HepG2 (cell line): ENCODE measurements around the gene RIMS3. TPM values are rescaled to one million over a fixed set of nuclear protein-coding genes. Genes with fewer than 3 reads are reported as not detected.
A peak's percentile ranks its signal among the peaks of the same experiment; 100 is the strongest.

Source experiments
- ATAC-seq: fragments of 200-7000 bp; cut with Tn5 transposase; 3 replicates; pipeline ENCODE4 v1.9.1; 2020; ENCODE audit warnings: mild to moderate bottlenecking, moderate library complexity
- BruUV-seq: library from RNA; stranded (reverse); fragments of 400-500 nt; replicated peaks from 2 replicates; lab custom pipeline; 2021; lab: Mats Ljungman, UMichigan
- CTCF ChIA-PET: fragments of 300-600 bp; formaldehyde crosslinking; extraction: SDS; loops from one replicate; lab custom pipeline; 2021; ENCODE audit warnings: low total read pairs, inconsistent platforms, low intra/inter-chr PET ratio; lab: Yijun Ruan, JAX
- POLR2A ChIA-PET: fragments of 350-600 bp; sonication (Branson Sonifier 250); formaldehyde crosslinking; loops from one replicate; lab custom pipeline; 2020; ENCODE audit warnings: antibody characterized with exemption, inconsistent platforms; lab: Yijun Ruan, JAX
- DNase-seq: peaks from one replicate; pipeline ENCODE4 v3.0.0-alpha.2; 2015; ENCODE audit warnings: low spot score
- FAIRE-seq: peaks from 3 replicates; lab custom pipeline; 2011; peaks lifted over from hg19 to GRCh38; lab: Jason Lieb, UNC
- H2AFZ ChIP-seq: one replicate; pipeline ENCODE4 v1.6.1; 2011; ENCODE audit warnings: low read length, inconsistent platforms
- H3K27ac ChIP-seq: fragments of 300-600 bp; 3 replicates; pipeline ENCODE4 v1.8.0; 2011; ENCODE audit warnings: mixed run types, mild to moderate bottlenecking, mixed read lengths, low read length, inconsistent platforms; ENCODE audit not compliant: insufficient read depth; ENCODE audit errors: extremely low read length
- H3K27me3 ChIP-seq, 2 experiments: fragments of 200-600 bp in 1 of 2; 2 replicates in 1 of 2; 3 replicates in 1 of 2; pipeline versions ENCODE4 v1.6.0 to v1.8.0; 2011; ENCODE audit warnings: low read length in 2 of 2, mild to moderate bottlenecking in 2 of 2, moderate library complexity in 2 of 2, inconsistent platforms in 1 of 2; ENCODE audit not compliant: insufficient read depth in 2 of 2, control insufficient read depth in 1 of 2
- H3K36me3 ChIP-seq, 2 experiments: fragments of 200-600 bp in 1 of 2; replicated peaks in 1 of 2; 2 replicates in 1 of 2; 3 replicates in 1 of 2; pipeline versions ENCODE4 v1.5.1 to v1.8.0; 2011; ENCODE audit warnings: low read length in 2 of 2, inconsistent platforms in 1 of 2; ENCODE audit not compliant: insufficient read depth in 2 of 2, control insufficient read depth in 1 of 2
- H3K4me1 ChIP-seq: 2 replicates; pipeline ENCODE4 v1.5.1; 2012; ENCODE audit warnings: low read length, inconsistent platforms; ENCODE audit not compliant: insufficient read depth
- H3K4me2 ChIP-seq: 2 replicates; pipeline ENCODE4 v1.6.0; 2011; ENCODE audit warnings: low read depth, low read length, inconsistent platforms
- H3K4me3 ChIP-seq, 3 experiments: fragments of 200-600 bp in 1 of 3; sonication (generic), shearing (Covaris generic) in 1 of 3; replicated peaks in 1 of 3; 2 replicates each; pipeline ENCODE4 v1.5.1; 2011 to 2016; ENCODE audit warnings: low read length in 3 of 3, inconsistent platforms in 2 of 3, low read depth in 2 of 3, mild to moderate bottlenecking in 2 of 3, control low read depth in 1 of 3, mixed read lengths in 1 of 3; ENCODE audit not compliant: insufficient read depth in 1 of 3
- H3K79me2 ChIP-seq: one replicate; pipeline ENCODE4 v1.6.1; 2011; ENCODE audit warnings: low read length, inconsistent platforms; ENCODE audit not compliant: insufficient read depth
- H3K9ac ChIP-seq: 2 replicates; pipeline ENCODE4 v1.6.0; 2011; ENCODE audit warnings: mild to moderate bottlenecking, low read depth, low read length, inconsistent platforms; ENCODE audit not compliant: insufficient read depth
- H3K9me3 ChIP-seq: 2 replicates; pipeline ENCODE4 v1.5.1; 2012; ENCODE audit warnings: mild to moderate bottlenecking, low read length
- H4K20me1 ChIP-seq: 2 replicates; pipeline ENCODE4 v1.6.0; 2011; ENCODE audit warnings: inconsistent platforms, mild to moderate bottlenecking, low read length, moderate library complexity; ENCODE audit not compliant: insufficient read depth
- GPBP1L1 ChIP-seq: sonication (generic); formaldehyde crosslinking; IDR thresholded peaks from 2 replicates; pipeline ENCODE4 v1.5.0; 2020; ENCODE audit warnings: mild to moderate bottlenecking, missing genetic modification reagents
- MAFF ChIP-seq: IDR thresholded peaks from 2 replicates; pipeline ENCODE4 v1.6.1; 2011; ENCODE audit warnings: low read depth, low read length, improper control_type of control experiment
- MAFK ChIP-seq, 2 experiments: IDR thresholded peaks in 1 of 2; conservative IDR thresholded peaks in 1 of 2; 2 replicates each; pipeline ENCODE4 v1.6.1; 2011; ENCODE audit warnings: improper control_type of control experiment in 2 of 2, low read length in 2 of 2
- ZNF275 ChIP-seq: sonication (generic); formaldehyde crosslinking; IDR thresholded peaks from 2 replicates; pipeline ENCODE4 v1.8.0; 2022; ENCODE audit warnings: missing genetic modification reagents, mild to moderate bottlenecking, inconsistent platforms, borderline replicate concordance
- ZNF768 ChIP-seq: sonication (generic); formaldehyde crosslinking; IDR thresholded peaks from 2 replicates; pipeline ENCODE4 v1.4.0; 2020; ENCODE audit warnings: missing genetic modification reagents
- WGBS: methylation state at CpG from one replicate; pipeline ENCODE4 v1.1.6; 2017; ENCODE audit warnings: low lambda C conversion rate; 5-methylcytosine and 5-hydroxymethylcytosine counted together
- in situ Hi-C: cut with HindIII; loops from 2 replicates; pipeline ENCODE4 v1.10.0; 2017; ENCODE audit warnings: low pct_unique_long_range_greater_than_20kb; ENCODE audit not compliant: extremely low pct_ligation_motif_present
- intact Hi-C: fragments of 100-400 bp; cut with micrococcal nuclease; formaldehyde crosslinking; loops from one replicate; pipeline ENCODE4 v1.10.0; 2022; ENCODE audit not compliant: unreplicated experiment
- polyA plus RNA-seq, 8 experiments: library from polyadenylated mRNA; depleted of rRNA in 3 of 8; stranded (reverse) in 7 of 8; unstranded in 1 of 8; fragments of >200 nt; fragmentation: Illumina TruSeq in 4 of 8; extraction: Trizol in 4 of 8; gene quantifications; 2 replicates each; pipeline versions ENCODE4 v1.2.1 to v1.2.3, GENCODE V29; 2011 to 2016; ENCODE audit warnings: low read depth in 4 of 8, missing spikeins in 1 of 8, mixed read lengths in 1 of 8; ENCODE audit not compliant: insufficient read depth in 1 of 8
- total RNA-seq, 5 experiments: library from RNA; depleted of rRNA; stranded (reverse); fragments of >200 nt; fragmentation: Illumina TruSeq; extraction: Trizol; gene quantifications; 2 replicates each; pipeline ENCODE4 v1.2.3, GENCODE V29; 2016; ENCODE audit warnings: low read depth in 1 of 5
- TF ChIP-seq, protein P1 (sequence below), 2 experiments: fragments of 450-650 bp in 1 of 2; sonication (generic) in 1 of 2; formaldehyde crosslinking; IDR thresholded peaks; 2 replicates each; pipeline versions ENCODE4 v1.5.0 to v1.8.0; 2020 to 2022; ENCODE audit warnings: mild to moderate bottlenecking in 1 of 2, missing genetic modification reagents in 1 of 2
- TF ChIP-seq, protein P2 (sequence below): sonication (generic); formaldehyde crosslinking; IDR thresholded peaks from 2 replicates; pipeline ENCODE4 v1.5.1; 2020; ENCODE audit warnings: mild to moderate bottlenecking, missing genetic modification reagents, moderate library complexity

The RIMS3 gene
- total and polyA plus RNA-seq, 2 of the 13 experiments (the other 11 are each of a cell fraction or from before 2014, with no cell fraction given) = 2.1 to 5.4 TPM

DNA sequence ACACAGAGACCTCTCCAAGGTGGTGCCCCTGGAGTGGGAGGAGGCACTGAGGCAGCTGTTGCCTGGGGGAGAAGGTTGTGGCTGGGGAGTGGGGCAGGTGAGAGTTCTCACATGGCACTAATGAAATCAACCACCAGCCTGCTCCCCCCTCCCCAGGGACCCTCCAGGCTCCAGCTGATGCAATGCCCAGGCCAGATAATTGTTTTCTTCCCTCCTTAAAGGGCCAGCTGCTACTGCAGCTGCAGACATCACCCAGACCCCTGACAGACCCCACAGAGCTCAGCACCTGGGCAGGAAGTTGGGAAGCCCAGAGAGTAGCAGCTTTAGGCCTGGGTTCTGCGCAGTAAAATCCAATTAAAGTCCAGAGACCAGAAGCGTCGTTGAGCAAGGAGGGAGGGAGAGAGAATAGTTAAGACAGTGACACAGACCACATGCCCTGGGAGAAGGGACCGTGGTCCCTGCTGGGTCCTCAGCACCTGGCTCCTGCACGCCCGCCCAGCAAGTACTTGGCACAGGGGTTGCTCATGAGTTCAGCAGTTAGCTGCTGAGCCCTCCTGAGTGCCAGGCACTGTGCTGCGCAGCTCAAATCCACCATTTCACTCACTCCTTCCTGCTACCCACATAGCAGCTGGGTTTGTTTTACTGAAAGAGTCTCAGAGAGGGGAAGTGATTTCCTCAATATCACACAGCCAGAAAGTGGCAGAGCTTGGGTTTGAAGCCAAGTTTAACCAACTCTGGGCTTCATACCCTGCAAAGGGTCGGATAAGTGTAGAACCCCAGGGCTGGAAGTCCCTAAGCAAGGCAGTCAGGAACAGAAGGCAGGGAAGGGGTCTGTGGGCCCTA lies 1.9 kb downstream of the RIMS3 start (continued):
- TF ChIP-seq, protein P1, sequence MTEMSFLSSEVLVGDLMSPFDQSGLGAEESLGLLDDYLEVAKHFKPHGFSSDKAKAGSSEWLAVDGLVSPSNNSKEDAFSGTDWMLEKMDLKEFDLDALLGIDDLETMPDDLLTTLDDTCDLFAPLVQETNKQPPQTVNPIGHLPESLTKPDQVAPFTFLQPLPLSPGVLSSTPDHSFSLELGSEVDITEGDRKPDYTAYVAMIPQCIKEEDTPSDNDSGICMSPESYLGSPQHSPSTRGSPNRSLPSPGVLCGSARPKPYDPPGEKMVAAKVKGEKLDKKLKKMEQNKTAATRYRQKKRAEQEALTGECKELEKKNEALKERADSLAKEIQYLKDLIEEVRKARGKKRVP (CRISPR knock-in tag; IDR thresholded peaks at IDR 0.05) = peak in 1 of 2 experiments; percentile 26; a peak in 1 of 4 replicates
- TF ChIP-seq ZNF768 (peak; percentile 72), GPBP1L1 (no peak), ZNF275 (CRISPR knock-in tag) (no peak)

DNA sequence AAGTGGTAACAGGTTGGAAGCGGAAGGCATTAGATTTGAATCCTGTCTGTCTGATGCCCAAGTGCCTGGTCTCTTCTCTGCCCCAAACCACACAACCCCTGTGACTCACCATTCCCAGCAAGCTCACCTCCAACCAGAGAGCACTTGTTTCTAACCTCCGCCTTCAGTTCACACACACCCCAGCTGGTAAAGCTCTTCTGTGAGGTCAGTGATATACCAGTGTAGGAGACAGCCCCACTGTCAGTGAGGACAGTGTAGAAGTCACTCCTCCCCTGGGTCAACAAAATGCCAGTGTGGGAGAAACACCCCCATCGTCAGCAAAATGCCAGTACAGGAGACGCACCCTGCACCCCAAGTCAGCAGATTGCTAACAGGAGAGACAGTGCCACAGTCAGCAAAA lies 2.6 kb downstream of the RIMS3 start:
- intact Hi-C loops = no loop called here
- H3K4me3 ChIP-seq = no peak overlapping the region
- FAIRE-seq = no peak
- no TSS peak for BruUV-seq
- DNase-seq = no peak
- WGBS = 91% methylated on average over 4 of the region's 4 CpGs
- peak in 1 of 2 experiments; percentile 42; a peak in 2 of 4 replicates for TF ChIP-seq MAFK (conservative IDR thresholded peaks at IDR 0.05 in 1 of 2, IDR thresholded peaks at IDR 0.05 in 1 of 2; ENCODE audit: low read length in 2 of 2)
- TF ChIP-seq MAFF = peak; percentile 39; the same call in 1 of the 2 replicates
- TF ChIP-seq, protein P2, sequence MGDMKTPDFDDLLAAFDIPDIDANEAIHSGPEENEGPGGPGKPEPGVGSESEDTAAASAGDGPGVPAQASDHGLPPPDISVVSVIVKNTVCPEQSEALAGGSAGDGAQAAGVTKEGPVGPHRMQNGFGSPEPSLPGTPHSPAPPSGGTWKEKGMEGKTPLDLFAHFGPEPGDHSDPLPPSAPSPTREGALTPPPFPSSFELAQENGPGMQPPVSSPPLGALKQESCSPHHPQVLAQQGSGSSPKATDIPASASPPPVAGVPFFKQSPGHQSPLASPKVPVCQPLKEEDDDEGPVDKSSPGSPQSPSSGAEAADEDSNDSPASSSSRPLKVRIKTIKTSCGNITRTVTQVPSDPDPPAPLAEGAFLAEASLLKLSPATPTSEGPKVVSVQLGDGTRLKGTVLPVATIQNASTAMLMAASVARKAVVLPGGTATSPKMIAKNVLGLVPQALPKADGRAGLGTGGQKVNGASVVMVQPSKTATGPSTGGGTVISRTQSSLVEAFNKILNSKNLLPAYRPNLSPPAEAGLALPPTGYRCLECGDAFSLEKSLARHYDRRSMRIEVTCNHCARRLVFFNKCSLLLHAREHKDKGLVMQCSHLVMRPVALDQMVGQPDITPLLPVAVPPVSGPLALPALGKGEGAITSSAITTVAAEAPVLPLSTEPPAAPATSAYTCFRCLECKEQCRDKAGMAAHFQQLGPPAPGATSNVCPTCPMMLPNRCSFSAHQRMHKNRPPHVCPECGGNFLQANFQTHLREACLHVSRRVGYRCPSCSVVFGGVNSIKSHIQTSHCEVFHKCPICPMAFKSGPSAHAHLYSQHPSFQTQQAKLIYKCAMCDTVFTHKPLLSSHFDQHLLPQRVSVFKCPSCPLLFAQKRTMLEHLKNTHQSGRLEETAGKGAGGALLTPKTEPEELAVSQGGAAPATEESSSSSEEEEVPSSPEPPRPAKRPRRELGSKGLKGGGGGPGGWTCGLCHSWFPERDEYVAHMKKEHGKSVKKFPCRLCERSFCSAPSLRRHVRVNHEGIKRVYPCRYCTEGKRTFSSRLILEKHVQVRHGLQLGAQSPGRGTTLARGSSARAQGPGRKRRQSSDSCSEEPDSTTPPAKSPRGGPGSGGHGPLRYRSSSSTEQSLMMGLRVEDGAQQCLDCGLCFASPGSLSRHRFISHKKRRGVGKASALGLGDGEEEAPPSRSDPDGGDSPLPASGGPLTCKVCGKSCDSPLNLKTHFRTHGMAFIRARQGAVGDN (CRISPR knock-in tag) = no peak
- H2AFZ ChIP-seq = no peak overlapping the region
- H3K36me3 ChIP-seq = no peaks in the 10 kb centered on the region
- no peak overlapping the region for H3K4me2 ChIP-seq
- ChIA-PET CTCF (no interaction called here), POLR2A (no interaction called here)
- no peaks in the 10 kb centered on the region for H3K9me3 ChIP-seq
- H4K20me1 ChIP-seq = no peaks in the 10 kb centered on the region
- no peak overlapping the region for H3K9ac ChIP-seq
- H3K4me1 ChIP-seq = peaks cover 57% of the 10 kb centered on the region
- H3K79me2 ChIP-seq = no peaks in the 10 kb centered on the region
- H3K27ac ChIP-seq = no peak overlapping the region
- no peak for ATAC-seq
- H3K27me3 ChIP-seq = no peaks in the 10 kb centered on the region; a peak in 2 of 5 replicates
- in situ Hi-C loops = loop anchor here (10.0 kb wide), 1 partner anchor 48 kb away; no protein-coding TSS in a partner anchor
